ENCODE data around the gene ZBTB32. TPM values are rescaled to one million over a fixed set of nuclear protein-coding genes. Genes with fewer than 3 reads are reported as not detected.

Gene ZBTB32
- total RNA-seq, 1 donor from 2014 or later, result 234 TPM

Other genes with a start within 250 kb of the ZBTB32 start
- gene KRTDAP, start 214.1 kb upstream of the ZBTB32 start, total RNA-seq, result not detected in 2 replicates
- gene DMKN, start 190.9 kb upstream of the ZBTB32 start, total RNA-seq, result 0.27 TPM in 1 of 2 replicates, not detected in the other
- not detected in 2 replicates for gene SBSN, start 176.2 kb upstream of the ZBTB32 start, total RNA-seq
- not detected in 2 replicates for gene GAPDHS, start 171.1 kb upstream of the ZBTB32 start, total RNA-seq
- gene TMEM147, start 158.9 kb upstream of the ZBTB32 start, total RNA-seq, result 121 and 122 TPM in 2 replicates
- gene ATP4A, start 140.9 kb upstream of the ZBTB32 start, total RNA-seq, result not detected in 2 replicates
- not detected in 2 replicates for gene PMIS2, start 118.4 kb upstream of the ZBTB32 start, total RNA-seq
- 42.5 and 43.1 TPM in 2 replicates for gene HAUS5, start 91.8 kb upstream of the ZBTB32 start, total RNA-seq
- gene RBM42, start 75.5 kb upstream of the ZBTB32 start, total RNA-seq, result 101 and 102 TPM in 2 replicates
- 1.0 and 1.6 TPM in 2 replicates for gene ETV2, start 62.8 kb upstream of the ZBTB32 start, total RNA-seq
- 431 and 461 TPM in 2 replicates for gene COX6B1, start 56.2 kb upstream of the ZBTB32 start, total RNA-seq
- 0.59 and 1.2 TPM in 2 replicates for gene UPK1A, start 38.0 kb upstream of the ZBTB32 start, total RNA-seq
- 58.4 and 63.3 TPM in 2 replicates for gene KMT2B, start 13.4 kb downstream of the ZBTB32 start, total RNA-seq
- gene IGFLR1, start 37.9 kb downstream of the ZBTB32 start, total RNA-seq, result 136 and 138 TPM in 2 replicates
- gene U2AF1L4, start 40.9 kb downstream of the ZBTB32 start, total RNA-seq, result 27.4 and 30.8 TPM in 2 replicates
- 45.1 and 46.9 TPM in 2 replicates for gene PSENEN, start 41.1 kb downstream of the ZBTB32 start, total RNA-seq
- 9.9 and 10.0 TPM in 2 replicates for gene LIN37, start 44.0 kb downstream of the ZBTB32 start, total RNA-seq
- 0.14 and 0.21 TPM in 2 replicates for gene HSPB6, start 52.5 kb downstream of the ZBTB32 start, total RNA-seq
- gene PROSER3, start 53.6 kb downstream of the ZBTB32 start, total RNA-seq, result 40.1 and 41.2 TPM in 2 replicates
- gene ARHGAP33, start 71.0 kb downstream of the ZBTB32 start, total RNA-seq, result 29.1 and 33.0 TPM in 2 replicates
- not detected in 2 replicates for gene PRODH2, start 108.3 kb downstream of the ZBTB32 start, total RNA-seq
- 0.05 TPM in 1 of 2 replicates, not detected in the other for gene NPHS1, start 147.9 kb downstream of the ZBTB32 start, total RNA-seq
- gene KIRREL2, start 152.4 kb downstream of the ZBTB32 start, total RNA-seq, result 0.18 and 0.39 TPM in 2 replicates
- 1.2 and 1.4 TPM in 2 replicates for gene APLP1, start 164.0 kb downstream of the ZBTB32 start, total RNA-seq
- 109 and 117 TPM in 2 replicates for gene NFKBID, start 196.0 kb downstream of the ZBTB32 start, total RNA-seq
- 53.9 and 57.2 TPM in 2 replicates for gene HCST, start 198.0 kb downstream of the ZBTB32 start, total RNA-seq
- 0.39 TPM in 1 of 2 replicates, not detected in the other for gene TYROBP, start 203.7 kb downstream of the ZBTB32 start, total RNA-seq
- 10.7 and 10.8 TPM in 2 replicates for gene LRFN3, start 231.8 kb downstream of the ZBTB32 start, total RNA-seq